ENCODE data around the gene SUCO.

DNA sequence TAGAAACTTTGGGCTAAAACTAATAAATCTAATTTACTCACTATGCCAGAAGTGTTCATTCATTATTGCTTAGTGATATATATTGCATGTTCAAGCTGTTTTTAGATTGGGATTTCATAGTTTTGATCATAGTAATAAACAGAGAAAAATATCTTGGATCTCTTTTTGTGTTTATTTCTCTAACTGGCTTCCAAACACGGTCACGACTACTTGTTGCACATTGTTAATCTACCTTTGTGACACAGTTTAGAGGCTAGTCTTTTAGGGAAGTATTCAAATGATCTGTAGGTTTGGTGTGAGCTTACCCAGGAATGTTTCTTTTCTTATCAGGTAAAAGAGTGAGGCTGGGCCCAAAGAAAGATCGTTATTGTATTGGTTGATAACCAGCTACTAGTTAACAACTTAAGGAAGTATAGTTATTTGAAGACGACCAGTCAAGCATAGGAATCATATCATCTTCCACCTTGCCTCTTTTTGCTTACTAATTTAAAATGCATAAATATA, 75.2 kb downstream of the SUCO start:
- TF ChIP-seq, protein P1, sequence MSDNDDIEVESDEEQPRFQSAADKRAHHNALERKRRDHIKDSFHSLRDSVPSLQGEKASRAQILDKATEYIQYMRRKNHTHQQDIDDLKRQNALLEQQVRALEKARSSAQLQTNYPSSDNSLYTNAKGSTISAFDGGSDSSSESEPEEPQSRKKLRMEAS (IDR thresholded peaks at IDR 0.05; ENCODE audit: low read depth), result no peak
- no peak for TF ChIP-seq CTCF (IDR thresholded peaks at IDR 0.05)
- TF ChIP-seq YY1 (IDR thresholded peaks at IDR 0.05; ENCODE audit: low read depth), result no peak
- TF ChIP-seq EP300 (IDR thresholded peaks at IDR 0.05; ENCODE audit: borderline replicate concordance in 1 of 2, low read depth in 1 of 2, low read length in 1 of 2), result no peak
- TF ChIP-seq TAF1 (IDR thresholded peaks at IDR 0.05; ENCODE audit: borderline replicate concordance, low read depth, low read length), result no peak
- TF ChIP-seq RCOR1 (IDR thresholded peaks at IDR 0.05; ENCODE audit: low read length), result no peak
- TF ChIP-seq, protein P2, sequence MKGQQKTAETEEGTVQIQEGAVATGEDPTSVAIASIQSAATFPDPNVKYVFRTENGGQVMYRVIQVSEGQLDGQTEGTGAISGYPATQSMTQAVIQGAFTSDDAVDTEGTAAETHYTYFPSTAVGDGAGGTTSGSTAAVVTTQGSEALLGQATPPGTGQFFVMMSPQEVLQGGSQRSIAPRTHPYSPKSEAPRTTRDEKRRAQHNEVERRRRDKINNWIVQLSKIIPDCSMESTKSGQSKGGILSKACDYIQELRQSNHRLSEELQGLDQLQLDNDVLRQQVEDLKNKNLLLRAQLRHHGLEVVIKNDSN (IDR thresholded peaks at IDR 0.05; ENCODE audit: borderline replicate concordance, low read depth), result no peak

Measured in SK-N-SH (cell line).